GM21717 (cell line): ENCODE measurements around the gene BOD1.

Experiments
- ATAC-seq: cut with Tn5 transposase; IDR thresholded peaks from one replicate; pipeline ENCODE4 v1.9.1; 2021; ENCODE audit warnings: mild to moderate bottlenecking, moderate library complexity; ENCODE audit not compliant: unreplicated experiment

BOD1 gene

GRCh38 chr5:173616577-173617118, at the start of gene BOD1:
Gene BOD1, minus strand, starts transcription at chr5:173616650. Its CDS starts 214 bp downstream, at chr5:173616436.
- ATAC-seq: peak; percentile 91

GRCh38 chr5:173665326-173665725, 48.9 kb upstream of the BOD1 start:
- ATAC-seq: no peak

DNA sequence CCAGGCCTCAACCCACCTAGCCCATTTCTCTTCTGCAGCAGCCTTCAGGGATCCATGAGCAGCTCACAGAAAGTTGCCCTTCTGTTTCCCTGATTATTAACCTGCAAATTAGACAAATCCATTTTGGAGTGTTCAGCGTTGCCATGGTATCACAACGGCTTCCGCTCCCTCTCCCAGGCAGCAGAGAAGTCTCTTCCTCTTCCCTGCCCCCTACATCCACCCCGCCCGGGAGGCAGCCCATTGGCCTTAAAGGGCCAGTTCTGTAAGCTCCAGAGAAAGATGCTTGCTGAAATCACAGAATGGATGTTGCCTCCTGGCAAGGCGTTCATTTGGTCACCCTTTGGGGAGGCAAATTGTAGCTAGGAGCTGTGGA, 47.7 kb upstream of the BOD1 start:
- no peak for ATAC-seq

GRCh38 chr5:173663352-173664153, 47.1 kb upstream of the BOD1 start:
- no peak for ATAC-seq

DNA sequence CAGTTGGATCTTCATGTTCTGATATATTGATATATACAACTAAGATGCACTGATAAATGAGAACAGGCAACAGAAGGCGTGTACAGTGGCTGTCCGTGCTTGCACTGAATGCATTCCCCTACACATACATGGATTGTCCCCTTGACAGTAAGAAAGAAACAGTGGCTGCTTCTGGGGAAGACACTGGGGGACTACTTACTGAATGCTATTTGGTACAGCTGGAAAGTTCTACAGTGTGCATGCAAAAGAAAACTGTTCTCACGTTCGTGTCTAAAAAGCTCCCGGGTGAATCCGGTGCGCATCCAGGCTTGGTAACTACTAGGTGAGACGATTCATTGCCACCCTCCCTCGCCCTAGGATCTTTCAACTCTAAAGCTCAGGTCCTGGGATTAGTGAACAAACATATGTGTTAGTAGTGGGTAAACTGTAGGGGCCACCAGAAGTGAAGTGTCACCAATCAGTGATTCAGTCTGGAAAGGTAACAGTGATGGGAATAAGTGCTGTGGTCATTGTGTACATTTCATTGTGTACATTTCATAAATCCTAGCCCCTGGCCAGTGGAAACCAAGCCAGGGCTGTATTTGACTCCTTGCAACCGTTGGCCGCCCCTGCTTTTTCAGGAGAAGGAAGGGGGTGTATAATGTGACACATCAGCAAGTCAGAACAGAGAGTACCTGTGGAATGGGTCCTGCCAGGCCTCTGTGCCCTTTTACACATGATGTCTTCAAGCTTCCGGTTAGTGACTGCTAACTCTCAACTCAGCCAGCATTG, 46.3 kb upstream of the BOD1 start:
- ATAC-seq: no peak

DNA sequence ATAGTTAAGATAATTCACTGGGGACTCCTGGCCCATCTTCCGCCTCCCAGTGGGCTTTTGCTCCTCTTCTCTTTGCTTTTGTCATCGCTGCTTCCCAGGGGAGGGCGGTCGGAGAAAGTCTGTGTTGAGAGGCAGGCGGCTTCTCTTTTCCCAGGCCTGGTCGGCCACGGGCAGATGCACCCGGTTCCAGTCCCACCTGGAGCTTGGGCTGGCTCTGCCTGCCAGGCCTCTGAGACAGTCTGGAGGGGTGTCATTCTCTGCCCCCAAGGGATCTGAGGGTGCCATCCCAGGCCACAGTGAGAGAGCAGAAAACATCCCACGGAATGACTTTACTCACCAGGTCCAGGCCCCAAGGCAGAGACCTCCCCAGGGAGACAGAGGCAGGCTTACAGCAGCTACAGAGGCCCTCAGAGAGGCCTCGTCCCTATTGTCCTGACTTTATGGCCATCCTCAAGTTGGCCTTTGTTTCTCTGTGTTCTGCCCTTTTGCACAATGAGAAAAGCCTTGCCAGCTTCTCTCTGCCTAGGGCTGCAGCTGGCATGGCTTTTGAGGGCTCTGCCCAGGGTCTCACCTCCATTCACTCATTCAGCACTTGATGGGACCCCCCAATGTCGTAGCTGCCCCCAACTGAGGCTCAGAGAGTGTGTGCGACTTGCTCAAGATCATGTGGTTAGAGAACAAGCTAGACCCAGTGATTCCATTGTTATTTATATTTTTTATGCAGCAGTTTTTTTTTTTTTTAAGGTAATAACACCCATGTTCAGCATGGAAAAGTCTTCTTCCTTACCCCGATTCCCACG, 44.2 kb upstream of the BOD1 start:
- no peak for ATAC-seq

- no peak for ATAC-seq
Observed at GRCh38 chr5:173659423-173659822, 43.0 kb upstream of the BOD1 start.

GRCh38 chr5:173657741-173658356, 41.4 kb upstream of the BOD1 start:
- ATAC-seq: no peak

DNA sequence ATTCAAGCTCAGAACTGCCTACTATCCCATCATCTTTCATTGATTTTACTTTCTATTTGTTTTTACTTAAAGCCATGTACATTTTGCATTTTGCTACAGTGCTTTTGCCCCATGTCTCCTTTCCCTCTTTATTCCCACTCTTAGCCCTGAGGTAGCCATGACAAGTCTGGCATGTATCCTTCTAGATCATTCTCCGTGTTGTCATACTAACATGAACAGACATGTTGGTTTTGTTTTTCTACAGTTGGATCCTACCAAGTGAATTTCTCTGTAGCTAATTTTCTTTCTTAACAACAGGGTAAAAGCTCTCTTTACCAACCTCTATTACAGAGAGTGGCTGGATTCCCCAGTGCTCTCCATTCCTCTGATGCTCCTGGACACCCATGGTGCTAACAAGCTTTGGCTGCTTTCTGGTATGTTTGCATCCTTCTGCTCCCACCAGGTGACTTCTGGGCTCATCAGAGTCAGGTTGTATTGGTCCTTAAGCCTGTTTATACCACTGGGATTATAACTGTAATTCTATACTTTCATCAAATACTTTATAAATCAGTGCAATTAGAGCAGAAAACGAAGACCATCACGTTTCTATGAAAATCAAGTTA, 38.8 kb upstream of the BOD1 start:
- no peak for ATAC-seq

- no peak for ATAC-seq
Observed at GRCh38 chr5:173653822-173654523, 37.5 kb upstream of the BOD1 start.

DNA sequence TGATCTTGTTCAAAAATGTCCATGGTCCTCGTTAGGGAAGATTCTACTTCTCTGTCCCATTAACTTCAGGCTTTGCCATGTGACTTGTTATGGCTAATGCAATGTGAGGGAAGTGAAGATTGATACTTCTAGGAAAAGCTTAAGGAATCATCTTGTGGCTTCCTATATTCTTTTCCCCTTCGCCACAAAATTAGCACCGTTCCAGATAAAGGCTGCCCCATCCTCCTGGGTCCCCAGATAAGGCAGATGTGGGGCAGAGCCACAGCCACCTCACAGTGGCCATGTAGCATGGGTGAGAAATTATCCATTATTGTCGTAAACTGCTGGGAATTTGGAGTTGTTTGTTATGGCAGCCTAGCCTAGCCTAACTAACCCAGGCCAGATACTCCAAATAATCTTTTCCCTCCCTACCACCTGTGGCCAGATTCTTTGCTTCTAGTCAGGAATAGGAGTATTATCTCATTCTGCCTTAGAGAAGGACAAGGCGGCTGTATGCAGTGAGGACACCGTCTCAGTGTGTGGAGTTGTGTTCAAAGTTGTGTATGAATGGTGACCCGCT, 31.9 kb upstream of the BOD1 start:
- ATAC-seq: no peak

DNA sequence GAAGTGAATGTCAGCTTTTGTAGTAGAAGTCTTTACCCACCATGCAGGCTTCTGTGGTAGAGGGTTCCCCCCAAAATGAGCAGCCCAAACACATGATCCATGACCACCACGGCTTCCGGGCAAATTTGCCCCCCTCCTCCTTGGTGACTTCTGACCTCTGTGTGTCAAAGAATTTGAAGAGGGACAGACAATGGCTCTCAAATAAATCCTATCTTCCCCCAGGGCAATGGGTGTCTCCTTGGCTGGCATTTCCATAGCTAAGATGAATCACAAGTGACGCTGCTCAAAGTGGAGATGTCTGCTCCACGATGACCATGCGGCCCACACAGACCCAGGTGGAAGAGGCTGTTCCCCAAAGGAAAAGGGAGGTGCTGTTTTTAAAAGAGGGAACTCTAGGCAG, 30.2 kb upstream of the BOD1 start:
- ATAC-seq: no peak

DNA sequence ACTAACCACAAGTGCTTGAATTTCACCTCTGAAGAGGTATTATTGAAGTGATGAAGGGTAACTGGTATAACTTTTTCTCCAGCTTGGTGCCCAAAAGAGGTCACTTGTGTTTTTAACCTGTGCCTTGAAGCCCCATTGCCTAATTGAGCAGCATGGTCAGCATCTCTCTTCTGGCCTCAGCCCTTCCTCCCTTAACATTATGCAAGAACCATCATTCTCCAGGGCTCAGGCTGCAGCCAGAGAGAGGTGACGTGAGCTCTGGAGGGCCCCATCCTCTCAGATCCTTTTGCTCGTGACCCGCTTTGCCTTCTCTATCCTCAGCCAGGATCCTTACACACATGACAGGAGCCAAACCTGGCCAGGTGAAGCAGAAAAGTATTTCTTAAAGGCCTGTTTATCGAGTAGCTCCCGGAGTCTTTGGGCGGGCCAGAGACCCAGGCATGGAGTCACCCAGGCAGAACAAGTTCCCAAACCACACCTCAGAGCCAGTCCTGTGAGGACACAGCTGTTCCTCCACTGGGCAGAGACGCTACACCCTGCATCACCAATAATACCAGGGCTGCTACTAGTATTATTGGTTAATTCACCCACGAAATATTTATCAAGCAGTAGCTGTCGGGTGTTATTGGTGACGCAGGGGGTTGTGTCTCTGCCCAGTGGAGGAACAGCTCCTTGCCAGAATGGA, 29.6 kb upstream of the BOD1 start:
- ATAC-seq: no peak

GRCh38 chr5:173645437-173645807, 29.0 kb upstream of the BOD1 start:
- ATAC-seq: no peak

- no peak for ATAC-seq
Observed at GRCh38 chr5:173644673-173645436, 28.4 kb upstream of the BOD1 start.

- peak; percentile 82 for ATAC-seq
Observed at GRCh38 chr5:173643964-173644363, 27.5 kb upstream of the BOD1 start.

- ATAC-seq: no peak
Observed at GRCh38 chr5:173642895-173643481, 26.5 kb upstream of the BOD1 start.
